ENCODE results near the gene FAM3D. TPM values are rescaled to one million over a fixed set of nuclear protein-coding genes. Genes with fewer than 3 reads are reported as not detected.
"Not testable (repeated sequence)": the region's sequence is repeated elsewhere in the genome, so short reads cannot be mapped to it uniquely, and the experiment has no call there.

FAM3D gene
- total RNA-seq, result 0.35 TPM in 1 of 2 replicates, not detected in the other
- long read RNA-seq, partial matches to known transcripts, result 0 of 1 reads
- long read RNA-seq, other reads (novel, unspliced or antisense), result 1 of 1 reads

DNA sequence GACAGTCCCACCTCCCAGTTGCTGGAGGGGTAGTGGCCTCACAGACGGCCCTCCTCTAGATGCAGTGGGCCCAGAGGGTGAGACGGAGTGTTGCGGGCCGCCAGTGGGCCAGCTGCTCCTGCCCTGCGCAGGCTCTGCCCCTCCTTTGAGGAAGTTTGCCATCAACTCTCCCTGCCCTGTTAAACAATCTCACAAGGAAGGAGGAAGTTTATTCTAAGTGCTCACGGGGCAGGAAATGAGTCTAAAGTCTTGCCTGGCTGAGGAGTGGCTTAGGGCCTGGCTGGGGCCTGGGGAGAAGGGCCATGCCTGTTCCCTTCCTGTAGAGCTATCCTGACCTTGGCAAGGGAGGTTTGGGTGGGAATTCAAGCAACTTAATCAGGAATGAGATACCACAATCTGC is at the start of gene FAM3D:
Gene FAM3D (minus strand): TSS at position 92 of the 400 bp plus-strand sequence. CDS start 11,211 bp downstream, outside the sequence.
- H3K27ac Mint-ChIP-seq (ENCODE audit: unreplicated experiment), result no peak within 1 kb of the TSS
- H3K4me3 Mint-ChIP-seq, result no peak within 1 kb of the TSS
- peaks cover 2% of the 10 kb centered on the region for H3K9me3 Mint-ChIP-seq
- DNase-seq (ENCODE audit: low read depth, low spot score), result no peak
- H3K4me1 Mint-ChIP-seq, result peaks cover 20% of the 10 kb centered on the region
- TF ChIP-seq, protein P1, sequence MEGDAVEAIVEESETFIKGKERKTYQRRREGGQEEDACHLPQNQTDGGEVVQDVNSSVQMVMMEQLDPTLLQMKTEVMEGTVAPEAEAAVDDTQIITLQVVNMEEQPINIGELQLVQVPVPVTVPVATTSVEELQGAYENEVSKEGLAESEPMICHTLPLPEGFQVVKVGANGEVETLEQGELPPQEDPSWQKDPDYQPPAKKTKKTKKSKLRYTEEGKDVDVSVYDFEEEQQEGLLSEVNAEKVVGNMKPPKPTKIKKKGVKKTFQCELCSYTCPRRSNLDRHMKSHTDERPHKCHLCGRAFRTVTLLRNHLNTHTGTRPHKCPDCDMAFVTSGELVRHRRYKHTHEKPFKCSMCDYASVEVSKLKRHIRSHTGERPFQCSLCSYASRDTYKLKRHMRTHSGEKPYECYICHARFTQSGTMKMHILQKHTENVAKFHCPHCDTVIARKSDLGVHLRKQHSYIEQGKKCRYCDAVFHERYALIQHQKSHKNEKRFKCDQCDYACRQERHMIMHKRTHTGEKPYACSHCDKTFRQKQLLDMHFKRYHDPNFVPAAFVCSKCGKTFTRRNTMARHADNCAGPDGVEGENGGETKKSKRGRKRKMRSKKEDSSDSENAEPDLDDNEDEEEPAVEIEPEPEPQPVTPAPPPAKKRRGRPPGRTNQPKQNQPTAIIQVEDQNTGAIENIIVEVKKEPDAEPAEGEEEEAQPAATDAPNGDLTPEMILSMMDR (conservative IDR thresholded peaks at IDR 0.05), result no peak
- no peaks in the 10 kb centered on the region for H3K36me3 Mint-ChIP-seq (ENCODE audit: low read depth)
- H3K27me3 Mint-ChIP-seq (ENCODE audit: low read depth), result no peaks in the 10 kb centered on the region

- DNase-seq (ENCODE audit: low read depth, low spot score), result no peak
- no peak overlapping the region for H3K27ac Mint-ChIP-seq (ENCODE audit: unreplicated experiment)
- peaks cover 14% of the 10 kb centered on the region for H3K36me3 Mint-ChIP-seq (ENCODE audit: low read depth)
- TF ChIP-seq, protein P1 (conservative IDR thresholded peaks at IDR 0.05), result no peak
- H3K4me3 Mint-ChIP-seq, result no peak overlapping the region
- no peaks in the 10 kb centered on the region for H3K4me1 Mint-ChIP-seq
- peaks cover 16% of the 10 kb centered on the region for H3K9me3 Mint-ChIP-seq
- no peaks in the 10 kb centered on the region for H3K27me3 Mint-ChIP-seq (ENCODE audit: low read depth)
These were observed 47.3 kb upstream of the FAM3D start for GRCh38 chr3:58713715-58714401.

DNA sequence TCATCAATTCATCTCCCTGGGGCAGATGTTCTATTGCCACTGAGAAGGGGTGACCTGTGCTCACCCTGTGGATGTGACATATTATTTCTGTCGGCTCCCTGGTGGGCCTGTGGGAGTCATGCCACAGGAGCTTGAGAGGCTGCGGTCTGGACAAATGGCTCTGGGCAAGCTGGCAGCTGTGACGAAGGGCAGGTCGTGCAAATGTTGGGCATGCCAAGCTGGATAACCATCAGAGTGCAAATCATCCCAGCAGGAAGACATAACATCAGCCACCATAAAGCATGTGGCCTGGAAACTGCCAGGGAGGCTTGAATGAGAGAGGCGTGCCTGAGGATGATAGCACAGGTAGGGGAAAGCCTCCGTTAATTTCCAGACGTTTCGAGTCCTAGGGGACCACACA is 45.3 kb upstream of the FAM3D start:
- no peak overlapping the region for H3K27ac Mint-ChIP-seq (ENCODE audit: unreplicated experiment)
- no peaks in the 10 kb centered on the region for H3K4me1 Mint-ChIP-seq
- peaks cover 16% of the 10 kb centered on the region for H3K9me3 Mint-ChIP-seq
- TF ChIP-seq, protein P1 (conservative IDR thresholded peaks at IDR 0.05), result no peak
- H3K36me3 Mint-ChIP-seq (ENCODE audit: low read depth), result peaks cover 14% of the 10 kb centered on the region
- H3K27me3 Mint-ChIP-seq (ENCODE audit: low read depth), result no peaks in the 10 kb centered on the region
- no peak for DNase-seq (ENCODE audit: low read depth, low spot score)
- H3K4me3 Mint-ChIP-seq, result no peak overlapping the region

DNA sequence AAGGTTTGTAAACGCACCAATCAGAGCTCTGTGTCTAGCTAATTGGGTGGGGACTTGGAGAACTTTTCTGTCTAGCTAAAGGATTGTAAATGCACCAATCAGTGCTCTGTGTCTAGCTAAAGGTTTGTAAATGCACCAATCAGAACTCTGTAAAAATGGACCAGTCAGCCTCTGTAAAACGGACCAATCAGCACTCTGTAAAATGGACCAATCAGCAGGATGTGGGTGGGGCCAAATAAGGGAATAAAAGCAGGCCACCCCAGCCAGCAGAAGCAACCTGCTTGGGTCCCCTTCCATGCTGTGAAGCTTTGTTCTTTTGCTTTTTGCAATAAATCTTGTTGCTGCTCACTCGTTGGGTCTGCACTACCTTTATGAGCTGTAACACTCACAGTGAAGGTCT is 42.4 kb upstream of the FAM3D start:
- not testable (repeated sequence) for H3K27ac Mint-ChIP-seq (ENCODE audit: unreplicated experiment); H3K4me1 Mint-ChIP-seq; H3K36me3 Mint-ChIP-seq (ENCODE audit: low read depth); H3K4me3 Mint-ChIP-seq; DNase-seq (ENCODE audit: low read depth, low spot score); H3K9me3 Mint-ChIP-seq; H3K27me3 Mint-ChIP-seq (ENCODE audit: low read depth)

DNA sequence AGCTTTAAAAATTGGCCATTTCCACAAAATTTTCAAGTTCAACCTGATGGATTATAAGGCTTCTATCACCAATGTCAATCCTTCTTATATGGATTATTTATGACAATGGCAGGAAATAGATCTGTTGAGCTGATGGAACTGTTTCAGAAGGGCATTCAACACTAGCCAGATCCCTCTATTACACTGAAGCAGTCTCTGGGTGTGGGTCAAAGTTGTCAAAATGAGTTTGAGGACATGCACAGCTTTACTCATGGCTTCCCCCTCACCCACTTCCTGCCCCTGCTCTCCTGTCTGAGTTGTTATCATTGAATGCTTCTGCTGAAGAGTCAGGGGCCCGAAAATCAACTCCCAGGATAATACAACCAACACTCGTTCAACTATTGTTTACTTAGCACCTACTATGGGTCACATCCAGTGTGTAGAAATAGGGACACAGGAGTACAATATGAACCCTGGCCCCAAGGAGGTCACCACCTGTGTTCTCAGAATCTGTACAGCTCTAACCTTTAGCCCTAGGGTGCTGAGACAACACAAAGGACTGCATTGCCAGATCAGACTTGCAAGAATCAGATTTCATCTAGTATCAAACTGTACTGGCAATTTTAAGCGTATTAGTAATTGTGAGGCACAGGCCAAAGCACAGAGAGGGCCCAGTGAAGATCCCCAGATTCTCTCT is 41.7 kb upstream of the FAM3D start:
- TF ChIP-seq, protein P1 (conservative IDR thresholded peaks at IDR 0.05), result no peak
- Mint-ChIP-seq H3K9me3 (peaks cover 7% of the 10 kb centered on the region), H3K4me1 (no peaks in the 10 kb centered on the region), H3K27me3 (ENCODE audit: low read depth) (no peaks in the 10 kb centered on the region), H3K36me3 (ENCODE audit: low read depth) (peaks cover 8% of the 10 kb centered on the region), H3K4me3 (no peak overlapping the region), H3K27ac (ENCODE audit: unreplicated experiment) (no peak overlapping the region)
- DNase-seq (ENCODE audit: low read depth, low spot score), result no peak

DNA sequence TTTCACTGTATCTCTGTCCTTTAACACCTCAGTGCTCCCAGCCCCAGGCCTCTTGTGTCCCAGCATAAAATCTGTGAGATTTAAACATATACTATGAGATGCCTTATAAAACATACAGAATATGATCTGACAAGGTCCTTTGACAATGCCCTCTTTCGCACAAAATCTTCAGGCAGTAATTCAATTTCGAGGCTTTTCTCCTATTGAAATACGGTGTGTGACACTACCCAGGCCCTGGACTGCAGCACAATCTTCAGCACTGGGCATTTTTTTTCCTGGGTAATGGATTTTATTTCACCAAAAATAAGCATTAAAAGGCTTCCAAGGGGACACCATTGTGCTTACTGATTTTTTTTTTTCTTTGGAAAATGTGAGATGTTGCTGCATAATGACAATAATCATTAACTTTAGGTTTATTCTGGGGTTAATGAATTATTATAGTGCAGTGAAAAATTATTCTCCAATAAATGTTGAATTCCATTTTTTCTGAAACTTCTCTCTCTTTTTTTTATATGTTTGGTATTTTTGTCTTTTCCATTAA is 40.9 kb upstream of the FAM3D start:
- no peaks in the 10 kb centered on the region for H3K27me3 Mint-ChIP-seq (ENCODE audit: low read depth)
- no peaks in the 10 kb centered on the region for H3K4me1 Mint-ChIP-seq
- no peak overlapping the region for H3K4me3 Mint-ChIP-seq
- TF ChIP-seq, protein P1 (conservative IDR thresholded peaks at IDR 0.05), result no peak
- no peak overlapping the region for H3K27ac Mint-ChIP-seq (ENCODE audit: unreplicated experiment)
- peaks cover 4% of the 10 kb centered on the region for H3K9me3 Mint-ChIP-seq
- DNase-seq (ENCODE audit: low read depth, low spot score), result no peak
- peaks cover 8% of the 10 kb centered on the region for H3K36me3 Mint-ChIP-seq (ENCODE audit: low read depth)

Measured in neural crest cell (in vitro differentiated cells).